ENCODE data around the gene ROBO4.

DNA sequence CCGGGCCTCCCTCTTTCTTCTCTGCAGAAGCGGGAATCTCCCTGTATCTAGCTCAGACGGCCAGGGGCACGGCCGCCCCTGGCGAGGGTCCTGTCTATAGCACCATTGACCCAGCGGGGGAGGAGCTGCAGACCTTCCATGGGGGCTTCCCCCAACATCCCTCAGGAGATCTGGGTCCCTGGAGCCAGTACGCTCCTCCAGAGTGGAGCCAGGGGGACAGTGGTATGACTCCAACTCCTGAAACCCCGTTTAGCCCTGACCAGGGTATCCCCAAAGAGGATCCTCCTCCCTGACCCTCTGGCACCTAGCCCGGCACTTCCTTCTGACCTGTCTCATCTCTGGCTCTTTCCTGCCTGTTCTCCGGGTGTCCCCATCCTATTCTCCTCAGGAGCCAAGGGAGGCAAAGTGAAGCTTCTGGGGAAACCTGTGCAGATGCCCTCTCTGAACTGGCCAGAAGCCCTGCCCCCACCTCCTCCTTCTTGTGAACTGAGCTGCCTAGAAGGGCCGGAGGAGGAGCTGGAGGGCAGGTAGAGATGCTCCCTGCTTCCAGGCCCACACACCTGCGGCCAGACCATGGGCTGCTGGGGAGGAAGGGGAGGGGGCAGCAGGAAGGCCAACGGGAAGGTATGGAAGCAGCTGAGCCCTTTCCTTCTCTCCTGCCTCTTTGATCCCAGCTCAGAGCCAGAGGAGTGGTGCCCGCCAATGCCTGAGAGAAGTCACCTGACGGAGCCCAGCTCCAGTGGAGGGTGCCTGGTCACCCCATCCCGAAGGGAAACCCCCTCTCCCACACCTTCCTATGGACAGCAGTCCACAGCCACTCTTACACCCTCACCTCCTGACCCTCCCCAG lies 19.5 kb downstream of the ROBO4 start:
- TF ChIP-seq, protein P1, sequence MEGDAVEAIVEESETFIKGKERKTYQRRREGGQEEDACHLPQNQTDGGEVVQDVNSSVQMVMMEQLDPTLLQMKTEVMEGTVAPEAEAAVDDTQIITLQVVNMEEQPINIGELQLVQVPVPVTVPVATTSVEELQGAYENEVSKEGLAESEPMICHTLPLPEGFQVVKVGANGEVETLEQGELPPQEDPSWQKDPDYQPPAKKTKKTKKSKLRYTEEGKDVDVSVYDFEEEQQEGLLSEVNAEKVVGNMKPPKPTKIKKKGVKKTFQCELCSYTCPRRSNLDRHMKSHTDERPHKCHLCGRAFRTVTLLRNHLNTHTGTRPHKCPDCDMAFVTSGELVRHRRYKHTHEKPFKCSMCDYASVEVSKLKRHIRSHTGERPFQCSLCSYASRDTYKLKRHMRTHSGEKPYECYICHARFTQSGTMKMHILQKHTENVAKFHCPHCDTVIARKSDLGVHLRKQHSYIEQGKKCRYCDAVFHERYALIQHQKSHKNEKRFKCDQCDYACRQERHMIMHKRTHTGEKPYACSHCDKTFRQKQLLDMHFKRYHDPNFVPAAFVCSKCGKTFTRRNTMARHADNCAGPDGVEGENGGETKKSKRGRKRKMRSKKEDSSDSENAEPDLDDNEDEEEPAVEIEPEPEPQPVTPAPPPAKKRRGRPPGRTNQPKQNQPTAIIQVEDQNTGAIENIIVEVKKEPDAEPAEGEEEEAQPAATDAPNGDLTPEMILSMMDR (IDR thresholded peaks at IDR 0.05), result no peak
- TF ChIP-seq POLR2A (IDR thresholded peaks at IDR 0.05) (no peak), POLR2AphosphoS5 (IDR thresholded peaks at IDR 0.05) (no peak), EP300 (IDR thresholded peaks at IDR 0.05; ENCODE audit: low read depth) (no peak)
